OCI-LY3 (cell line): ENCODE data around the gene CARHSP1.

Source experiments
- H2AFZ ChIP-seq: fragments of 200-600, 300-600 bp; shearing (Covaris generic); 2 replicates; pipeline ENCODE4 v1.6.0; 2014; ENCODE audit warnings: antibody characterized with exemption, low read depth, low read length
- H3K27ac ChIP-seq: fragments of 200-600, 300-600 bp; sonication (generic); 2 replicates; pipeline ENCODE4 v1.5.1; 2014; ENCODE audit warnings: mild to moderate bottlenecking, low read length, moderate library complexity, mixed read lengths
- H3K27me3 ChIP-seq: fragments of 200-600, 300-600 bp; sonication (generic); 2 replicates; pipeline ENCODE4 v1.6.1; 2014; ENCODE audit warnings: low read depth, low read length, mixed read lengths
- H3K36me3 ChIP-seq: fragments of 200-600, 300-600 bp; sonication (generic); replicated peaks from 2 replicates; pipeline ENCODE3; 2014; ENCODE audit warnings: low read depth, low read length, mixed read lengths
- H3K4me1 ChIP-seq: fragments of 300-600, 200-600 bp; sonication (generic); 2 replicates; pipeline ENCODE4 v1.6.1; 2014; ENCODE audit warnings: low read length, mixed read lengths
- H3K4me2 ChIP-seq: fragments of 200-600, 300-600 bp; sonication (generic); 2 replicates; pipeline ENCODE4 v1.6.1; 2014; ENCODE audit warnings: low read length, mixed read lengths
- H3K4me3 ChIP-seq: fragments of 300-600, 200-600 bp; sonication (generic); 2 replicates; pipeline ENCODE4 v1.5.1; 2014; ENCODE audit warnings: antibody characterized with exemption, mild to moderate bottlenecking, low read length, moderate library complexity
- H3K79me2 ChIP-seq: fragments of 300-600, 200-600 bp; shearing (Covaris generic); 2 replicates; pipeline ENCODE4 v1.6.1; 2014; ENCODE audit warnings: mild to moderate bottlenecking, low read length, mixed read lengths
- H3K9ac ChIP-seq: fragments of 300-600, 200-600 bp; shearing (Covaris generic); 2 replicates; pipeline ENCODE4 v1.6.0; 2014; ENCODE audit warnings: mild to moderate bottlenecking, low read length, moderate library complexity
- H3K9me3 ChIP-seq: fragments of 200-600, 300-600 bp; shearing (Covaris generic); 2 replicates; pipeline ENCODE4 v1.6.1; 2014; ENCODE audit warnings: low read length, mixed read lengths; ENCODE audit not compliant: insufficient read depth
- H4K20me1 ChIP-seq: fragments of 200-600, 300-600 bp; sonication (generic); 2 replicates; pipeline ENCODE4 v1.6.1; 2016; ENCODE audit warnings: low read length, mixed read lengths; ENCODE audit not compliant: insufficient read depth
- EZH2phosphoT487 ChIP-seq: fragments of 200-600 bp; shearing (Covaris generic); IDR thresholded peaks from 2 replicates; pipeline ENCODE4 v1.6.1; 2018; ENCODE audit warnings: antibody characterized with exemption, mixed run types, low read depth
- TF ChIP-seq, protein P1 (sequence below): fragments of 200-600, 300-600 bp; sonication (generic); IDR thresholded peaks from 2 replicates; pipeline ENCODE4 v1.5.1; 2014; ENCODE audit warnings: antibody characterized with exemption, low read length, low read depth

The CARHSP1 gene

DNA sequence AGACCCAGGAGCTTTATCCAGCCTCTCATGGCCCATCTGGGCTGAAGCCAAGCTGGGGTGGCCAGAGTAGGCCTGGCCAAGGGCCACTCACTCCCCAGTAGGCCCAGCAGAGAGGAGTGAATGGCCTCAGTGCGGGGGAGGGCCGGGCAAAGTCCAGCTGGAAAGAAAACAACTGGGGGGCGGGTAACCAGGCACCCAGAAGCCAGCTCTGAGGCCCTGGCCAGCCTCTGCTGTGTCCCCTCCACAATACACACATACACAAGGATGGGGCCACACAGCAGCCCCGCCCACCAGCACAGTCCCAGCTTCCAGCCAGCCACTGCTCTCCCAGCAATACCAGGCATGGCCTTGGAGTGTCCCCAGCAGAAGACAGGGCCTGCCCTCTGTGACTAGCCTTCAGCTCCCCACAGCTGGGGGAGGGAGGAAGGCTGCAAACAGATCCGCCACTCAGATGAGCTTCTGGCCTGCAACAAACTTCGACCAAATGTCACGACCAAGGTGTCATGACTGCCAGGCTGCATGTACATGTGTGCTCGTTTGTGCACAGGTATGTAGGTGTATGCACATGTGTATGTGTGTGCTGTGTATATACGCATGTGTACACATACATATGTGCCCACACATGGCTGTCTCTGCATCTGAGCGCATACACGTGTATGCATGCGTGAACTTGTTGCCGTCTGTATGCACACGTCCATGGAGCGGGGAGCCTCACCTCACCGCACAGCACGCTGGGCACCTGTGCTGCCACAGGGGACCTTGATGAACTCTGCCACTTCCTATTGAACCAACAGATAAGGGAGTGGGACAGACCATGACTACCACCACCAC, 5.0 kb downstream of the CARHSP1 start:
- Histone ChIP-seq H3K9me3 (no peaks in the 10 kb centered on the region), H3K27me3 (no peaks in the 10 kb centered on the region), H3K79me2 (peaks cover 75% of the 10 kb centered on the region), H3K36me3 (peaks cover 9% of the 10 kb centered on the region), H3K27ac (no peak overlapping the region), H3K4me2 (no peak overlapping the region), H3K9ac (no peak overlapping the region), H2AFZ (no peak overlapping the region), H3K4me1 (peaks cover 11% of the 10 kb centered on the region), H3K4me3 (no peak overlapping the region), H4K20me1 (peaks cover 75% of the 10 kb centered on the region)
- no peak for TF ChIP-seq EZH2phosphoT487
- TF ChIP-seq, protein P1, sequence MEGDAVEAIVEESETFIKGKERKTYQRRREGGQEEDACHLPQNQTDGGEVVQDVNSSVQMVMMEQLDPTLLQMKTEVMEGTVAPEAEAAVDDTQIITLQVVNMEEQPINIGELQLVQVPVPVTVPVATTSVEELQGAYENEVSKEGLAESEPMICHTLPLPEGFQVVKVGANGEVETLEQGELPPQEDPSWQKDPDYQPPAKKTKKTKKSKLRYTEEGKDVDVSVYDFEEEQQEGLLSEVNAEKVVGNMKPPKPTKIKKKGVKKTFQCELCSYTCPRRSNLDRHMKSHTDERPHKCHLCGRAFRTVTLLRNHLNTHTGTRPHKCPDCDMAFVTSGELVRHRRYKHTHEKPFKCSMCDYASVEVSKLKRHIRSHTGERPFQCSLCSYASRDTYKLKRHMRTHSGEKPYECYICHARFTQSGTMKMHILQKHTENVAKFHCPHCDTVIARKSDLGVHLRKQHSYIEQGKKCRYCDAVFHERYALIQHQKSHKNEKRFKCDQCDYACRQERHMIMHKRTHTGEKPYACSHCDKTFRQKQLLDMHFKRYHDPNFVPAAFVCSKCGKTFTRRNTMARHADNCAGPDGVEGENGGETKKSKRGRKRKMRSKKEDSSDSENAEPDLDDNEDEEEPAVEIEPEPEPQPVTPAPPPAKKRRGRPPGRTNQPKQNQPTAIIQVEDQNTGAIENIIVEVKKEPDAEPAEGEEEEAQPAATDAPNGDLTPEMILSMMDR, result no peak

DNA sequence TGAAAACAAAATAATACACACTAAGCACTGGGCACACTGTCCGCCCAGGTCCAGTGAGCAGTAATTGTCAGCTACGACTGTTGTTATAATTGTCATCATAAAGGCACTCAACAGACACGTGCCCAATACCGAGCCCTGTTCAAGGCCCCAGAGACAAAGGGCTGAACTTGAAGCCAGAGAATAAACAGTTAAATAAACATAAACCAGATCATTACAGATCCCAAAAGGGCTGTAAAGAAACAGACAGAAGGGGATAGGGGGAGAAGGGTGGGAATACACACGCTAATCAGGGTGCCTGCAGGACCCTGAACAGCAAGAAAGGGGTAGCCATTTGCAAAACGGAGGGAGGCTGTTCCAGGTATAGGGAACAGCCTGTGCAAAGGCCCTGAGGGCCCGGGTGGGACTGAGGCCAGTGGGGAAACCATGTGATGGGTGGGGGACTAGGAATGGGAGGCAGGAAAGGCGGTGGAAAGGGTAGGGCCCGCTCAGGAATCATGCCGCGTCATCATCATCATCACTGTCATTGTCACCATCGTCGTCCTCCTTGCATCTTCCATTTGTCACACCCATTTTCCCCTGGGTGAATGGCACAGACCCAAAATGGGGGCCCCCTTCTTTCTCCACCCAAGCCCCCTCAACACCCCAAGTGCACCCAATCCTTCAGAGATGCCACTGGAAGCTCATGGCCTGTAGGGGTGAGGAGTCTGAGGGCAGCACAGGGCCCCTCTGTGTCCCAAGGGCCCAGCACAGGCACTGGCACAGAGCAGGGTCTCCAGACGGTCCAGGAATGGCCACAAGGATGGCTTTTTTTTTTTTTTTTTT, 6.3 kb downstream of the CARHSP1 start:
- Histone ChIP-seq H3K79me2 (peaks cover 68% of the 10 kb centered on the region), H3K4me3 (no peak overlapping the region), H3K9ac (no peak overlapping the region), H3K36me3 (peaks cover 17% of the 10 kb centered on the region), H4K20me1 (peaks cover 81% of the 10 kb centered on the region), H2AFZ (no peak overlapping the region), H3K9me3 (no peaks in the 10 kb centered on the region), H3K4me2 (no peak overlapping the region), H3K27me3 (no peaks in the 10 kb centered on the region), H3K27ac (no peak overlapping the region), H3K4me1 (peaks cover 10% of the 10 kb centered on the region)
- no peak for TF ChIP-seq EZH2phosphoT487
- TF ChIP-seq, protein P1, result no peak

DNA sequence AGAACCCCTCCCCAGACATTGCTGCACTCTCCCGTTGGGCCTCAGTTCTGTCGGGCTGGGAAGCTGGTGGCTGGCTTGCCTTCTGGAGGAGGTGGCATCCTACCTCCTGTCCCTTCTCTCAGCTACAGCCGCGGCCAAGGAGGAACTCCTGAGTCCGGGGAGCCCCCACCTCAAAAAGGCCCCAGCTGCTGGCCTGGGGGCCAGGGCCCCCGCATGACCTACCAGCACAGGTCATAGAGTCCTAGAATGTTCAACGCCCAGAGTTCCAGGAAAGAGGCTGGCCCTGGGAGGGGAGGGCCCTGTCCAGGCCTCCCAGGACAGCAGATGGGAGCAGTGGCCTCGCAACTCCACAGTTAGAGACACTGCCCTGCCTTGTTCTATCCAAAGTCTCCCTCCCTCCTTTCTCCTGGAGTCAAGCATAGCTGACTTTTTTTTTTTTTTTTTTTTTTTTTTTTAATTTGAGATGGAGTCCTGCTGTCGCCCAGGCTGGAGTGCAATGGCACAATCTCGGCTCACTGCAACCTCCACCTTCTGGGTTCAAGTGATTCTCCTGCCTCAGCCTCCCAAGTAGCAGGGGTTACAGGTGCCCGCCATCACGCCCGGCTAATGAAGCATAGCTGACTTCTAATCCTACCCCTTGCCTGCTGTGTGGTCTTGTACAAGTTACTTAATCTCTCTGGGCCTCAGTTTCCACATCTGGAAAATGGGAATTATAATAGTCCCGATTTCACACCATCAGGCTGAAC, 7.1 kb downstream of the CARHSP1 start:
- Histone ChIP-seq H4K20me1 (peaks cover 73% of the 10 kb centered on the region), H3K4me2 (no peak overlapping the region), H2AFZ (no peak overlapping the region), H3K27ac (no peak overlapping the region), H3K4me3 (no peak overlapping the region), H3K9ac (no peak overlapping the region), H3K4me1 (peaks cover 4% of the 10 kb centered on the region; the same call in 1 of the 2 replicates), H3K27me3 (no peaks in the 10 kb centered on the region), H3K79me2 (peaks cover 60% of the 10 kb centered on the region), H3K9me3 (no peaks in the 10 kb centered on the region), H3K36me3 (peaks cover 20% of the 10 kb centered on the region)
- TF ChIP-seq, protein P1, result no peak
- no peak for TF ChIP-seq EZH2phosphoT487
